ENCODE data around the gene ARID4B.
"Not testable (repeated sequence)": the region's sequence is repeated elsewhere in the genome, so short reads cannot be mapped to it uniquely, and the experiment has no call there.

- TF ChIP-seq CTCF (tag by site-specific recombination; IDR thresholded peaks at IDR 0.05); ZNF776 (tag by site-specific recombination; IDR thresholded peaks at IDR 0.05; ENCODE audit: borderline replicate concordance); ZNF16 (tag by site-specific recombination; IDR thresholded peaks at IDR 0.05; ENCODE audit: low read depth); ZBTB1 (tag by site-specific recombination; IDR thresholded peaks at IDR 0.05); GLI4 (tag by site-specific recombination; IDR thresholded peaks at IDR 0.05); PATZ1 (tag by site-specific recombination; IDR thresholded peaks at IDR 0.05); ZFP37 (tag by site-specific recombination; IDR thresholded peaks at IDR 0.05); TCF7L2 (IDR thresholded peaks at IDR 0.05; ENCODE audit: borderline replicate concordance, low read depth, low read length); TSHZ1 (tag by site-specific recombination; IDR thresholded peaks at IDR 0.05; ENCODE audit: borderline replicate concordance): not testable (repeated sequence)
These were observed 168.0 kb downstream of the ARID4B start for GRCh38 chr1:235159930-235160329.
